ENCODE results near the gene ZNF627. TPM values are rescaled to one million over a fixed set of nuclear protein-coding genes. Genes with fewer than 3 reads are reported as not detected.

Gene ZNF627
- polyA plus RNA-seq, 1 donor from 2014 or later: 91.6 TPM

GRCh38 chr19:11658970-11659369 lies 61.7 kb downstream of the ZNF627 start:
- Histone ChIP-seq H3K79me2 (replicated peaks; ENCODE audit: insufficient read depth, low read length) (no peaks in the 10 kb centered on the region), H4K20me1 (ENCODE audit: insufficient read depth) (no peaks in the 10 kb centered on the region), H3K9me3 (ENCODE audit: low read length) (no peaks in the 10 kb centered on the region), H3F3A (ENCODE audit: insufficient read depth, low read length, poor library complexity, severe bottlenecking) (no peaks in the 10 kb centered on the region), H3K27me3 (ENCODE audit: insufficient read depth, low read depth, low read length) (no peaks in the 10 kb centered on the region), H3K4me3 (ENCODE audit: low read length) (no peak overlapping the region), H3K4me2 (ENCODE audit: low read length) (no peak overlapping the region), H3K9ac (ENCODE audit: low read length) (no peak overlapping the region), H3K27ac (ENCODE audit: low read length) (no peak overlapping the region), H3K36me3 (ENCODE audit: insufficient read depth, low read length) (no peaks in the 10 kb centered on the region), H2AFZ (ENCODE audit: low read depth, low read length) (no peak overlapping the region), H3K9me2 (ENCODE audit: insufficient read depth, low read length) (no peaks in the 10 kb centered on the region)
- TF ChIP-seq TAF1 (IDR thresholded peaks at IDR 0.05; ENCODE audit: low read depth) (no peak), SMC3 (conservative IDR thresholded peaks at IDR 0.05; ENCODE audit: poor library complexity) (no peak), MXI1 (conservative IDR thresholded peaks at IDR 0.05; ENCODE audit: poor library complexity, severe bottlenecking) (no peak), RAD21 (conservative IDR thresholded peaks at IDR 0.05) (no peak), EZH2 (IDR thresholded peaks at IDR 0.05; ENCODE audit: borderline replicate concordance, insufficient read depth, low read length, poor library complexity, severe bottlenecking) (no peak), POLR2AphosphoS5 (IDR thresholded peaks at IDR 0.05) (no peak), EP300 (conservative IDR thresholded peaks at IDR 0.05; ENCODE audit: poor library complexity, severe bottlenecking) (no peak)

GRCh38 chr19:11659612-11660011 lies 62.3 kb downstream of the ZNF627 start:
- H3K9ac ChIP-seq (ENCODE audit: low read length): no peak overlapping the region
- no peaks in the 10 kb centered on the region for H3K36me3 ChIP-seq (ENCODE audit: insufficient read depth, low read length)
- TF ChIP-seq RAD21 (conservative IDR thresholded peaks at IDR 0.05): no peak
- no peak for TF ChIP-seq TAF1 (IDR thresholded peaks at IDR 0.05; ENCODE audit: low read depth)
- TF ChIP-seq CTCF (IDR thresholded peaks at IDR 0.05; ENCODE audit: poor library complexity, severe bottlenecking): peak; percentile 28
- TF ChIP-seq EZH2 (IDR thresholded peaks at IDR 0.05; ENCODE audit: borderline replicate concordance, insufficient read depth, low read length, poor library complexity, severe bottlenecking): no peak
- no peaks in the 10 kb centered on the region for H3K79me2 ChIP-seq (replicated peaks; ENCODE audit: insufficient read depth, low read length)
- H3K4me2 ChIP-seq (ENCODE audit: low read length): no peak overlapping the region
- no peaks in the 10 kb centered on the region for H3K27me3 ChIP-seq (ENCODE audit: insufficient read depth, low read depth, low read length)
- H3K9me3 ChIP-seq (ENCODE audit: low read length): no peaks in the 10 kb centered on the region
- no peak overlapping the region for H3K4me3 ChIP-seq (ENCODE audit: low read length)
- no peaks in the 10 kb centered on the region for H4K20me1 ChIP-seq (ENCODE audit: insufficient read depth)
- H3K9me2 ChIP-seq (ENCODE audit: insufficient read depth, low read length): no peaks in the 10 kb centered on the region
- H3K27ac ChIP-seq (ENCODE audit: low read length): no peak overlapping the region
- no peaks in the 10 kb centered on the region for H3F3A ChIP-seq (ENCODE audit: insufficient read depth, low read length, poor library complexity, severe bottlenecking)
- H2AFZ ChIP-seq (ENCODE audit: low read depth, low read length): no peak overlapping the region

DNA sequence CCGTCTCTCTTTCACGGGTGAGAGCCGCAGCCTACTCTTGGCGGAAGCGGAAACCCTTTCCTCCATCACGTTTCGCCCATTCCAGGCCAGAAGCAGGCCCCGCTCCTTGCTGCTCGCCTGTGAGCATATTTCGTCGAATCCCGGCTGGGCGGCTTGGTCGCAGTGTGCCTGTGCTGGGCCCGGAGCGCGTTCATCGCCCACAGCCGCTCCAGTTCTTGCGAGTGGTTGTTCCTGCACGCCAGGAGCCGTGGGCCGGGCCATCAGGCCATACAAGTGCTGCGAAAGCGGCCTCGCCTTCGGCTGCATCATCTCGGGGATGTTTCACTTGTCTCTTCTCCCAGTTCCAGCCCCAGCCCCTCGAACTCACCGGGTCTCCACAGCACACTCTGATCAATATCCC lies 65.0 kb downstream of the ZNF627 start:
- TF ChIP-seq EZH2 (IDR thresholded peaks at IDR 0.05; ENCODE audit: borderline replicate concordance, insufficient read depth, low read length, poor library complexity, severe bottlenecking) (no peak), EP300 (conservative IDR thresholded peaks at IDR 0.05; ENCODE audit: poor library complexity, severe bottlenecking) (no peak), CTCF (IDR thresholded peaks at IDR 0.05; ENCODE audit: poor library complexity, severe bottlenecking) (no peak), SMC3 (conservative IDR thresholded peaks at IDR 0.05; ENCODE audit: poor library complexity) (no peak), RAD21 (conservative IDR thresholded peaks at IDR 0.05) (no peak), POLR2AphosphoS5 (IDR thresholded peaks at IDR 0.05) (no peak), MXI1 (conservative IDR thresholded peaks at IDR 0.05; ENCODE audit: poor library complexity, severe bottlenecking) (no peak), TAF1 (IDR thresholded peaks at IDR 0.05; ENCODE audit: low read depth) (no peak), REST (IDR thresholded peaks at IDR 0.05; ENCODE audit: borderline replicate concordance) (no peak)
- Histone ChIP-seq H3K79me2 (replicated peaks; ENCODE audit: insufficient read depth, low read length) (no peaks in the 10 kb centered on the region), H2AFZ (ENCODE audit: low read depth, low read length) (no peak overlapping the region), H3K27me3 (ENCODE audit: insufficient read depth, low read depth, low read length) (no peaks in the 10 kb centered on the region), H3K27ac (ENCODE audit: low read length) (no peak overlapping the region), H3F3A (ENCODE audit: insufficient read depth, low read length, poor library complexity, severe bottlenecking) (no peaks in the 10 kb centered on the region), H3K36me3 (ENCODE audit: insufficient read depth, low read length) (no peaks in the 10 kb centered on the region), H3K9ac (ENCODE audit: low read length) (no peak overlapping the region), H4K20me1 (ENCODE audit: insufficient read depth) (no peaks in the 10 kb centered on the region), H3K9me3 (ENCODE audit: low read length) (no peaks in the 10 kb centered on the region), H3K4me3 (ENCODE audit: low read length) (no peak overlapping the region), H3K9me2 (ENCODE audit: insufficient read depth, low read length) (no peaks in the 10 kb centered on the region), H3K4me2 (ENCODE audit: low read length) (no peak overlapping the region)
